ENCODE data around the gene MYADM. TPM values are rescaled to one million over a fixed set of nuclear protein-coding genes. Genes with fewer than 3 reads are reported as not detected.
"Not testable (repeated sequence)": the region's sequence is repeated elsewhere in the genome, so short reads cannot be mapped to it uniquely, and the experiment has no call there.

MYADM gene
- polyA plus RNA-seq, 1 experiment, result 39.3 TPM

- no peak for DNase-seq (ENCODE audit: low read depth, low spot score)
- CTCF ChIA-PET, result no interaction called here
- Histone ChIP-seq H3K27me3 (ENCODE audit: control insufficient read depth, insufficient read depth, low read length) (peaks cover 6% of the 10 kb centered on the region), H3K9me3 (ENCODE audit: control insufficient read depth, insufficient read depth, low read length) (no peaks in the 10 kb centered on the region; the same call in 1 of the 2 replicates), H3K4me3 (ENCODE audit: low read depth, low read length) (no peak within 1 kb of the TSS), H3K27ac (ENCODE audit: low read depth, low read length) (no peak within 1 kb of the TSS)
- POLR2A ChIA-PET, result no interaction called here
- no peak for TF ChIP-seq CTCF (IDR thresholded peaks at IDR 0.05; ENCODE audit: low read depth, low read length)
Measured at GRCh38 chr19:53824134-53824611, 43.5 kb upstream of the MYADM start, which contains the start of gene NLRP12. NLRP12 (minus strand) TSS chr19:53824314; CDS start chr19:53824174, 140 bp downstream.

- TF ChIP-seq CTCF (IDR thresholded peaks at IDR 0.05; ENCODE audit: low read depth, low read length), result no peak
- no peak for DNase-seq (ENCODE audit: low read depth, low spot score)
- POLR2A ChIA-PET, result no interaction called here
- H3K27me3 ChIP-seq (ENCODE audit: control insufficient read depth, insufficient read depth, low read length), result peaks cover 9% of the 10 kb centered on the region
- no peak overlapping the region for H3K4me3 ChIP-seq (ENCODE audit: low read depth, low read length)
- H3K9me3 ChIP-seq (ENCODE audit: control insufficient read depth, insufficient read depth, low read length), result no peaks in the 10 kb centered on the region; the same call in 1 of the 2 replicates
- CTCF ChIA-PET, result interaction anchor here (0.6 to 1.6 kb wide), 5 partner anchors 34 to 351 kb away, joined by 4 to 11 read pairs (median 6); no protein-coding TSS in a partner anchor
- H3K27ac ChIP-seq (ENCODE audit: low read depth, low read length), result no peak overlapping the region
Measured at GRCh38 chr19:53826876-53827275, 40.8 kb upstream of the MYADM start.

DNA sequence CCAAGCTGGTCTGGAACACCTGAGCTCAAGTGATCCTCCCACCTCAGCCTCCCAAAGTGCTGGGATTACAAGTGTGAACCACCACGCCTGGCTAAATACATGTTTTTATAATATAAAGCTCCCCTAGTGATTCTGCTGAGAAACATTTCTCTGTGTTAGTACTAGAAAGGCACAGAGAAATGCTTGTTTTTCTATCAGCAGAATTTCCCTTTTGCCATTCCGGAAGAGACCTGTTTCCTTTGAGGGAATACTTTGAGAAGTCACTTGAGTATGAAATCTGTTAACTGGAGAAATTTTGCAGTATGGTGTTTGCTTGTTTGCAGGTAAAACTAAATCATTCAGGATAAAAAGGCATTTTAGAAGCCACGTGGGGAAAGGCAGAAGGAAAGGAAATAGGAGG, 39.2 kb upstream of the MYADM start:
- CTCF ChIA-PET, result no interaction called here
- POLR2A ChIA-PET, result no interaction called here
- Histone ChIP-seq H3K9me3 (ENCODE audit: control insufficient read depth, insufficient read depth, low read length) (no peaks in the 10 kb centered on the region; the same call in 1 of the 2 replicates), H3K27me3 (ENCODE audit: control insufficient read depth, insufficient read depth, low read length) (peaks cover 10% of the 10 kb centered on the region), H3K27ac (ENCODE audit: low read depth, low read length) (no peak overlapping the region), H3K4me3 (ENCODE audit: low read depth, low read length) (no peak overlapping the region)
- DNase-seq (ENCODE audit: low read depth, low spot score), result no peak
- TF ChIP-seq CTCF (IDR thresholded peaks at IDR 0.05; ENCODE audit: low read depth, low read length), result no peak

DNA sequence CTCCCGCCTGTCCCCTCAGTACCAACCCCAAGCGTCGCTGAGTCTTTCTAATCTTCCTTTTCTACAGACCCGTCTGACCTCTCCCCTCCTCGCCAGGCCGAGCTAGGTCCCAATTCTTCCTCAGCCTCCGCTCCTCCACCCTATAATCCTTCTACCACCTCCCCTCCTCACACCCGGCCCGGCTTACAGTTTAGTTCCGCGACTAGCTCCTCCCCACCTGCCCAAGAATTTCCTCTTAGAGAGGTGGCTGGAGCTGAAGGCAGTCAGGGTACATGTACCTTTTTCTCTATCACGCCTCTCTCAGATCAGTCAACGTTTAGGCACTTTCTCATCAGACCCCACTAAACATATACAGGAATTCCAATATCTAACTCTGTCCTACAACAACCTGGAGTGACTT, 34.8 kb upstream of the MYADM start:
- H3K27me3 ChIP-seq (ENCODE audit: control insufficient read depth, insufficient read depth, low read length); POLR2A ChIA-PET; DNase-seq (ENCODE audit: low read depth, low spot score); H3K27ac ChIP-seq (ENCODE audit: low read depth, low read length); CTCF ChIA-PET; H3K9me3 ChIP-seq (ENCODE audit: control insufficient read depth, insufficient read depth, low read length); H3K4me3 ChIP-seq (ENCODE audit: low read depth, low read length): not testable (repeated sequence)

GRCh38 chr19:53838446-53838845, 29.2 kb upstream of the MYADM start:
- H3K27ac ChIP-seq (ENCODE audit: low read depth, low read length); H3K4me3 ChIP-seq (ENCODE audit: low read depth, low read length); DNase-seq (ENCODE audit: low read depth, low spot score); CTCF ChIA-PET; H3K27me3 ChIP-seq (ENCODE audit: control insufficient read depth, insufficient read depth, low read length); H3K9me3 ChIP-seq (ENCODE audit: control insufficient read depth, insufficient read depth, low read length); POLR2A ChIA-PET: not testable (repeated sequence)

DNA sequence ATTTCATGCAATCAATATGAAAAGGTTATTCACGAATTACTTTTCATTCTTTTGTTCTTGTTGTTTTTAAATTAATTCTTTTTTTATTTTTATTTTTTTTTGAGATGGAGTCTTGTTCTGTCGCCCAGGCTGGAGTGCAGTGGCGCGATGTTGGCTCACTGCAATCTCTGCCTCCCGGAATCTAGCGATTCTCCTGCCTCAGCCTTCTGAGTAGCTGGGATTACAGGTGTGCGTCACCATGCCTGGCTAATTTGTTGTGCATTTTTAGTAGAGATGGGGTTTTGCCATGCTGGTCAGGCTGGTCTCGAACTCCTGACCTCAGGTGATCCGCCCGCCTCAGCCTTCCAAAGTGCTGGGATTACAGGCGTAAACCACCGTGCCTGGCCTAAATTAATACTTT, 27.4 kb upstream of the MYADM start:
- H3K9me3 ChIP-seq (ENCODE audit: control insufficient read depth, insufficient read depth, low read length); H3K27me3 ChIP-seq (ENCODE audit: control insufficient read depth, insufficient read depth, low read length); H3K27ac ChIP-seq (ENCODE audit: low read depth, low read length); H3K4me3 ChIP-seq (ENCODE audit: low read depth, low read length); DNase-seq (ENCODE audit: low read depth, low spot score): not testable (repeated sequence)
- POLR2A ChIA-PET, result interaction anchor here (0.6 to 0.9 kb wide), 2 partner anchors 36 to 183 kb away, joined by 4 to 8 read pairs; no protein-coding TSS in a partner anchor
- CTCF ChIA-PET, result interaction anchor here (0.7 to 1.9 kb wide), 7 partner anchors 10 to 231 kb away, joined by 3 to 21 read pairs (median 5); no protein-coding TSS in a partner anchor

DNA sequence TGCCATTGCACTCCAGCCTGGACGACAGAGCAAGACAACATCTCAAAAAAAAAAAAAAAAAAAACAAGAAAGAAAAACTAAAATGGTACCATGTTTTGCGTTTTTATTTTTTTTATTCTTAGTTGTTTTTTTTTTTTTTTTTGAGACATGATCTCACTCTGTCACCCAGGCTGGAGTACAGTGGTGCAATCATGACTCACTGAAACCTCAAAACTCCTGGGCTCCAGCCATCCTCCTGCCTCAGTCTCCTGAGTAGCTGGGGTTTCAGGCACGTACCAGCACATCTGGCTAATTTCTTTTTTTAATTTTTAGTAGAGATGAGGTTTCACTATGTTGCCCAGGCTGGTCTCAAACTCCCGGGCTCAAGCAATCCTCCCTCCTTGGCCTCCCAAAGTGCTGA, 26.8 kb upstream of the MYADM start:
- POLR2A ChIA-PET, result interaction anchor here (0.6 to 0.9 kb wide), 3 partner anchors 8 to 183 kb away, joined by 4 to 8 read pairs (median 6); no protein-coding TSS in a partner anchor
- H3K9me3 ChIP-seq (ENCODE audit: control insufficient read depth, insufficient read depth, low read length); H3K27me3 ChIP-seq (ENCODE audit: control insufficient read depth, insufficient read depth, low read length); H3K4me3 ChIP-seq (ENCODE audit: low read depth, low read length): not testable (repeated sequence)
- CTCF ChIA-PET, result interaction anchor here (0.7 to 1.9 kb wide), 9 partner anchors 13 to 230 kb away, joined by 3 to 21 read pairs (median 5); no protein-coding TSS in a partner anchor
- DNase-seq (ENCODE audit: low read depth, low spot score), result peak; percentile 61
- peak overlapping the region; percentile 68 for H3K27ac ChIP-seq (ENCODE audit: low read depth, low read length)
